ENCODE measurements around the gene SLC6A18.
"Not testable (repeated sequence)": the region's sequence is repeated elsewhere in the genome, so short reads cannot be mapped to it uniquely, and the experiment has no call there.

The SLC6A18 gene

DNA sequence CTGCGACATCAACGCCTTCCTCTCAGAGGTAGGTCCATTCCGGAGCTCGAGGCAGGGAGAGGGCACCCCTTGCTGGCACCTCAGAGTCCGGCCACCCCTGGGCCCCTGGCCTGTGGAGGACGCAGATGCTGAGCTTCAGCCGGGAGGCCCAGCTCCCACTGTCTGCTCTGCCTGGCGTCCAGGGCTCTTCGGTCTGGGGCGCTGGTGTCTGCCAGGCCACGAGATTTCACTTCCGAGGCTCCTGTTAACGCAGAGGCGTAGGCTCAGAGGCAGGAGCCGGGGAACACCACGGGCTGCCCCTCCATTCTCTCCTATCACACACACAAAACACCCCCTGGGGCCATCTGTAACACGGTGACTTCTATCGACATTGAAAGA lies 8.3 kb upstream of the SLC6A18 start:
- DNase-seq: no peak

DNA sequence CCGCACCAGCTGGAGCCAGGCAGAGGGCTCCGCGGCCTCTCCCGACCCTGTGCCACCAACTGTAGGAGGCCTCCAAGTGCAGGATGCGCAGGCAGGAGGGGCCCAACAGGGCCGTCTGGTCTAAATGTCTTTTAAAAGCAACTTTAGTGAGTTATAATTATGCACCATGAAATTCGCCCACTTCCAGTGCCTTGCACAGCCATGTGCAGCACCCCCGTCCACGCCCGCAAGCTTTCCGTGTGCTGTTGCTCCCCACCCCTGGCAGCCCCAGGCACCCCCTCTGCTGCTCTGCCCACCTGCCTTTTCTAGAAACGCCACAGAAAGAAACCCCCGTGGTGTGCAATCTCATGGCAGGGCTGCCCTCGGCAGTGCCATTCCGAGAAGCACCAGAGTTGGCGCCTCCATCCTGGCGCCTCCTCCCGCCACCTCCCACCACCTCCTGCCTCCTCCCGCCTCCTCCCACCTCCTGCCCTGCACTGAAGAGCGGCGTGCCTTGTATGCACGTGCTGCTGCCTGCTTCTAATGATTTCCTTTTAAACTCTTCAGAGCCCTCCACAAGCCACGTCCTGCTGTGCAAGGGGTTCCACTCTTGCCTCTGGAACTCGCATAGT lies 7.5 kb upstream of the SLC6A18 start:
- DNase-seq: no peak

DNA sequence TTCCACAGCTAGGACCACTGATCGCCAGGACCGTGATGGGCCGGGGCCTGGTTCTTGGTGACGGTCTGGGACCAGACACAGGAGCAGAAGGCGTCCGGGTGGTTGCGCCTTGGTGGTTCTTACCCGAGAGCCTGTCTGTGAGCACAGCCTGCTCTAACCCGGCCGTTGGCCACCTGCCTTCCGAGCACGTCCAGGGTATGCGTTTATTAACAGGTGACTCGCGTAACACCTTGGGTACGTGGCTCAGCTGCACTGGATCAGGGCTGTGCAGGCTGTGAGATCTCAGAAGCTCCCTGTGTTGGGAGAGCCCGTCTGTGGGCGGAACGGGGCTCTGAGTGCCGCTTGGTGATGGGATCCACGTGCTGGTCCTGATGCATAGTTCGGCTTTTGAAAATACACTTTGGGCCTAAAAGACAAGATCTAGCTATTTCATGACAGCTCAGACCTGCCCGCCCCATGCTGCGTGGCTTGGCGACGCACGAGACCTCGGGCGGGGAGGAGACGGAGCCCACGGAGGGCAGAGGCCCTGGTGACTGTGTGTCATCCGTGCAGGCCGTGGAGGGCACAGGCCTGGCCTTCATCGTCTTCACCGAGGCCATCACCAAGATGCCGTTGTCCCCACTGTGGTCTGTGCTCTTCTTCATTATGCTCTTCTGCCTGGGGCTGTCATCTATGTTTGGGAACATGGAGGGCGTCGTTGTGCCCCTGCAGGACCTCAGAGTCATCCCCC lies 6.7 kb upstream of the SLC6A18 start:
- no peak for DNase-seq

DNA sequence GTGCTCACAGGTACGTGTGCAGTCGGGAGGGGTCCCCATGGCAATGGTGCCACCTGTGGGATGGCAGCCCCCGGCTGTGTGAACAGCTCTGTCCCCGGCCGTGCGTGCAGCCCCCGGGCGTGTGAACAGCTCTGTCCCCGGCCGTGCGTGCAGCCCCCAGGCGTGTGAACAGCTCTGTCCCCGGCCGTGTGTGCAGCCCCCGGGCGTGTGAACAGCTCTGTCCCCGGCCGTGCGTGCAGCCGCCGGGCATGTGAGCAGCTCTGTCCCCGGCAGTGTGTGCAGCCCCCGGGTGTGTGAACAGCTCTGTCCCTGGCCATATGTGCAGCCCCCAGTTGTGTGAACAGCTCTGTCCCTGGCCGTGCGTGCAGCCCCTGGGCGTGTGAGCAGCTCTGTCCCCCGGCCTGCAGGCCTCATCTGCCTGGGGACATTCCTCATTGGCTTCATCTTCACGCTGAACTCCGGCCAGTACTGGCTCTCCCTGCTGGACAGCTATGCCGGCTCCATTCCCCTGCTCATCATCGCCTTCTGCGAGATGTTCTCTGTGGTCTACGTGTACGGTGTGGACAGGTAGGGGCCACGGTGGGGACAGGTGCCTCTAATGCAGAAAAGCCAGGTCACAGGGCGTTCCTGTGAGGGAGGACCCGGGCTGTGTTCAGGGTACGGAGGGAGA lies 5.9 kb upstream of the SLC6A18 start:
- no peak for DNase-seq

DNA sequence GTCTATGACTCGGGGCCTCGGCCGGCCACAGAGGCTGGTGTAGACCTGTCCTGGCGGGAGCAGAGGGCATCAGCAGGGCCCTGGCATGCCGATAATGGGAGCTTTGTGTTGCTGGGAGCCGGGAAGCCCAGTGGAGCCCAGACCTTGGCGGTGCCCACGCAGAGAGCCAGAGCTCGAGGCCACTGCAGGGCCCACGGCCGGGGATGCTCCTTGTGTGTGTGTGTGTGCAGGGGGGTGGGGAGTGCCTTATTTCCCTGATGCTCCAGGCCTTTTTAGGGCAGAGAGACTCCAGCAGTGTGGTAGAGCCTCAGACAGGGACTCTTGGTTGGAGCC lies 5.4 kb upstream of the SLC6A18 start:
- no peak for DNase-seq

DNA sequence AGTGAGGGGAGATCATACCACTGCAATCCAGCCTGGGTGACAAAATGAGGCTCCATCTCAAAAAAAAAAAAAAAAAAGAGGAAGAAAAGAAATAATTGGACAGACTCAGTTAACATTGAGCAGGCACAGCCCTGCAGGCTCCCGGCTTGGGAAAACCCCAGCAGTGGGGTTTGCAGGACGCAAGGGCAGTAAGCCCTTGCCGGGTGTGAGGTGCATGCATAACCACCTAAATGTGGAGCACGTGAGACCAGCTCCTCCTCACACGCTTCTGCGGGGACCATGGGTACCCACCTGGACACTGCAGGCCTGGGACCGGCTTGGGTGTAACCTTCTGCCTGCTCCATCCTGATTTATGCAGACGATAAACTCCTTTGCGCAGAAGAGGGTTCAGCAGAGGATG lies 4.8 kb upstream of the SLC6A18 start:
- DNase-seq: no peak

DNA sequence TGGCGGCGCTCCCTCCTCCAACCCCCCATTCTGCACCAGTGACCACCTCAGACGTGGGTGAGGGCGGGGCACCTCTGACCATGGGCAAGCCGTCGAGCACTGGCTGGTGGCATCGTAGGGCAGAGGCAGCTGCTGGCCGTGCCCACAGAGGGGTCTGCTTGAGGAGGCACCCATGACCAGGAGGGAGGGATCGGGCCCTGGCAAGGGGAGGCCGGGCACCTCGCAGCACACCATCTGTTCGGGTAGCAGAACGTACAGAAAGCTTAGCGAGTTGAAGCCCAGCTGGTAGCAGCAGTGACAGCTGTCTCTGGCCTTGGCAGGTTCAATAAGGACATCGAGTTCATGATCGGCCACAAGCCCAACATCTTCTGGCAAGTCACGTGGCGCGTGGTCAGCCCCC lies 4.3 kb upstream of the SLC6A18 start:
- DNase-seq: peak; percentile 30

DNA sequence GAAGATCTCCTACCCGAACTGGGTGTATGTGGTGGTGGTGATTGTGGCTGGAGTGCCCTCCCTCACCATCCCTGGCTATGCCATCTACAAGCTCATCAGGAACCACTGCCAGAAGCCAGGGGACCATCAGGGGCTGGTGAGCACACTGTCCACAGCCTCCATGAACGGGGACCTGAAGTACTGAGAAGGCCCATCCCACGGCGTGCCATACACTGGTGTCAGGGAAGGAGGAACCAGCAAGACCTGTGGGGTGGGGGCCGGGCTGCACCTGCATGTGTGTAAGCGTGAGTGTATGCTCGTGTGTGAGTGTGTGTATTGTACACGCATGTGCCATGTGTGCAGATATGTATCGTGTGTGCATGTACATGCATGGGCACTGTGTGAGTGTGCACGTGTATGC lies 3.5 kb upstream of the SLC6A18 start:
- no peak for DNase-seq

DNA sequence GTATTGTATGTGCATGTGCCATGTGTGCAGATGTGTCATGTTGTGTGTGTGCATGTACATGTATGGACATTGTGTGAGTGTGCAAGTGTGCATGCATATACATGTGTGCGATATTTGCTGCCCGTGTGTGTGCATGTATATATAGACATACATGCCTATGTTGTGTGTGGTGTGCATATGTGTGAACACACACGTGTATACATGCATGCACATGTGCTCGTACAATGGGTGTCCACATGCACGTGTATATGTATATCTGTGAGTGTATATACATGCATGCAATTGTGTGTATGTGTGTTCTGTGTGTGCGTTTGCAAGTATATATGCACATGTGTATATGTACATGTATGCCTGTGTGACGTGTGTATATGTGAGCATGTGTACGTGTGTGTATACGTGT lies 3.0 kb upstream of the SLC6A18 start:
- DNase-seq: no peak

DNA sequence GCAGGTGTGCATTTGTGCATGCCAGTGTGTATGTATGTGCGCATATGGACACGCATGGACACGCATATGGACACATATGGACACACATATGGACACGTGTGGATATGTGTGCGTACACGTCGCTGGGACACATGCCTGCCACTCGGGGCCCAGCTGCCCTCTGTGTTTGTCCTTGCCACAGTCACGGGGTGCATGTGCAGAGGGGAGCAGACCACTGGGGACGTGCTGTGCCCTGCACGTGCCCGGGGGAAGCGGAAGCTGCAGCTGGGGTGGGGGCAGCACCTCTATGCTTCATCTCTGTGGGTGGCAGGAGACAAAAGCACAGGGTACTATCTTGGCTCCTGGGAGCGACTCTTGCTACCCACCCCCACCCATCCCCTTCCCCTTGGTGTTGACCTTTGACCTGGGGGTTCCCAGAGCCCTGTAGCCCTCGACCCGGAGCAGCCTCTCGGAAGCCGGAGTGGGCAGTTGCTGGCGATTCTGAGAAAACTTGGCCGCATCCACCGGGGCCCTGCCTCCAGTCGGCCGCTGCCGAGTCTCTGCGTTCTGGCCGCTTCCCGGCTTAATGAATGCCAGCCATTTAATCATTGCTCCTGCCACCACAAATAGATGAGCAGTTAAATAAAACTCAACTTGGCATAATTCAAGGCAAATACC lies 2.4 kb upstream of the SLC6A18 start:
- DNase-seq: no peak

DNA sequence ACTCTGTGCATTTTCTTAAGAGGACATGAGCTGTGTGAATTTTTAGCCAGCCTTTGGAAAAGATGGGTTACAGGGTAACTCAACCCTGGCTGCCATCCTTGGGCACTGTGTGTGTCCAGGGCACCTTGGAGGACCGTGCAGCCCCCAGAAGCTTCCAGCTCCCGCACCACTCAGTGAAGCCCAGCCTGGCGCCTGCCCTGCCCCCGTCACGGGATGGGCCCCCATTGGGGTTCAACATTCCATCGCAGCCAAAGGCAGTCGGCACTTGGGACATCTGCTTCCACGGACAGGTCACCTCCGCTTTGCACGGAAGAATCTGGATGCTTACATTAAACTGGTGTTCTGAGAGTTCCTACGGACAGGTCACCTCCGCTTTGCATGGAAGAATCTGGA lies 1.9 kb upstream of the SLC6A18 start:
- DNase-seq: no peak

DNA sequence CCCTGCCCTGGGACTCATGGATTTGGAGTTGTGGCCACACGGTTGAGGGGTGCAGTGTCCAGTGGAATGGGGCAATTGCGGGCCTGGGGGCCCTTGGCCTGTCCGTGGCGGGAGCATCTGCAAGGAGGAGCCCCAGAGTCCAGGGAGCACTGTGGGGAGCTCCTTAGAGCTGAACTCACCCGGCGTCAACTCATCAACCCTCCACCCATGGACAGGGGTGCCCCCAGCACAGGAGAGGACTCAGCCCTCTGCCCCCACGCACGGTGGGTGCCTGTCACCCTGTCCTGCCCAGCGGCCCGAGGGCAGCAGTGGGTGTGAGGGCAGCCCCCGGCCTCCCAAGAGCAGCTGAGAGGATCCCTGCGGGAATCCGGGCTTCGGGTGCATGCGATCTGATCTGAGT lies 550 bp upstream of the SLC6A18 start:
- DNase-seq: no peak

DNA sequence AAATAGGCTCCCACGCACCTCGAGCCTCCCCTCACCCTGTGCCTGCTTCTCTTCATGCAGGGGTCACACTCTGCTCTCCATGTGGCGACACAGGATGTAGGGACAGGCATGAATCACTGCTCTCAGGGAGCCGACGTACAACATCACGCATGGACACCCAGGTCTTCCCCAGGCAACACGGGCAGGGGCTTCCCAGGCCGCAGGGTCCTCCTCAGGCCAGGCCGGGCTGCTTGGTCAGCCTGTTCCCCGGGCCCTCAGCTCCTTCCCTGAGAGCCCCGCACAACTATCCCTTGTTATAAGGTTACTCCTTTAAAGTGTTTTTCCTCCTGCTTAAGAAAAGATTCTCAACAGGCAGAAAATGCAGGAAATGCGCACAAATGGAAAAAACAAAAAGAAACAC lies 1.1 kb downstream of the SLC6A18 start:
- DNase-seq: no peak

DNA sequence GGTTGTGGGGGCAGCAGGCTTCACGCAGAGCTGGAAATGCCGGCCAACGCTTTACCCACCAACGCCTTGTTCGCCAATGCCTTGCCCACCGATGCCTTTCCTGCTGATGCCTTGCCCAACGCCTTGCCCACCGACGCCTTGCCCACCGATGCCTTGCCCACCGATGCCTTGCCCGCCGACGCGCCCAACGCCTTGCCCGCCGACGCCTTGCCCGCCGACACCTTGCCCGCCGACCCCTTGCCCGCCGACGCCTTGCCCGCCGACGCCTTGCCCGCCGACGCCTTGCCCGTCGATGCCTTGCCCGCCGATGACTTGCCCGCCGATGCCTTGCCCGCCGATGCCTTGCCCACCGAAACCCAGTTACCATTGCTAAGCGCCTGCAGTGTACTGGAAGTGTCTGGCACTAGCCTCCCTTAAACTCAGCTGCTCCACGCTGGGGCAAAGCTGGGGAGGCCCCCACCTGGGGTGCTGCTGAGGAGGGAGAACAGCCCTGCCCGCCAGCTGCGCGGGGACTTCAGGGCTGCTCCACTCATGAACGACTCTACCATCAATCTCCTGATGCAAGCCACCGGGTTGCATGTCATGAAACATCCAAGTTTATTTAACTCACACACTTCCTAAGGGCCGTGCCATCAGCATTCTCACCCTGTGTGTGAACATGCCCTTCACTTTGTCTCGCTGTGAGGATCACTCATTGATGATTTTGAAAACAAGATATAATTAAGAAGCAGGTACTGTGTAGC lies 1.8 kb downstream of the SLC6A18 start:
- DNase-seq: no peak

DNA sequence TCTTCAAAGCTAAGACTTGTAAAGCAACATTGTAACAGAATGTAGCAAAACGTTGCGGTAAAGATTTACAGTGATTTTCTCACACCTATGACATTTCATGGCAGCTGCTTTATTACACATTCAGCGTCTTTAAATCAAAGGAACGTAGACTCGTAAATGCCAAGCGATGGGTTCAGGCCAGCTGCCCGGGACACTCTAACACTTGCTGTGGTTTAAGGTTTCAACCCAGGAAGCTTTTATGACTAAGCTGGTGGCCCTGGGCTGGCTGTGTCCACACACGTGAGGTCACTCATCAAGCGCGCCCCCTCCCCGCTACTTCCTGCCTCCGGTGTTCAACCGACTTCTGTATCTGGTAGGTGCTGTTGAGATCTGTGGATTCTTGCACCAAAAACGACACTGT lies 2.5 kb downstream of the SLC6A18 start:
- no peak for DNase-seq

DNA sequence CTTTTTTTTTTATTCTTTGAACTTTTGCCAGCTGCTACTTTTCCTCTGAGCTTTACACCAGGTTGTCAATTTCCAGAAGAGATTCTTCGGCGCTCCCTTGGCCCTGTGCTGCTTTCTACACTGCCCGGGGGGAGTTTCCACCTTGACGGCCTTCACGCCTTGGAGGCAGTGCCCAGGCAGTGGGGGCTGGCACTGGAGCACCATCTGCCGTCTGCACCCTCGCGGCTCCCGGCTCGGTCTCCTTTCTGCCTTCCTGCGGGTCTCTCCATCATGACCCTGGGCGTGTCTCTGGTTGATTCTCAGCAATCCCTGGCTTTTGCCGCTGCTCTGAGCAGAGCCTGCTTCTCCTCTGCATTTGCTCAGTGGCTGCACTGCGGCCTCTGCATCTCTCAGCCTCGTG lies 2.9 kb downstream of the SLC6A18 start:
- peak; percentile 78 for DNase-seq

DNA sequence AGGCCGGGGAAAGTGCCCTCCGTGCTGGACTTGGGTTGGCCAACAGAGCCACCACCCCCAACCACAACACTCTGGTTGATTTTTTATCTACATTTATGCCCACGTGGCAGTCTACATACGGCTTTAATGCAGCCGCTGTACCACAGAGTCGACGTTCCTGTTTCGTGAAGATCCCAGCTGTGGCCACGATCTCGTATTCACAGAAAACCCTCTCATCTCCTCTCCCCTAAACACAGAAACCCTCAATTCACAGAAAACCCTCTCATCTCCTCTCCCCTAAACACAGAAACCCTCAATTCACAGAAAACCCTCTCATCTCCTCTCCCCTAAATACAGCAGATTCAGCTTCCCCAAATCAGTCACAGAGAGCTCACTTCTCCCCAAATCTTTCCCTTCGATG lies 3.8 kb downstream of the SLC6A18 start:
- not testable (repeated sequence) for DNase-seq

DNA sequence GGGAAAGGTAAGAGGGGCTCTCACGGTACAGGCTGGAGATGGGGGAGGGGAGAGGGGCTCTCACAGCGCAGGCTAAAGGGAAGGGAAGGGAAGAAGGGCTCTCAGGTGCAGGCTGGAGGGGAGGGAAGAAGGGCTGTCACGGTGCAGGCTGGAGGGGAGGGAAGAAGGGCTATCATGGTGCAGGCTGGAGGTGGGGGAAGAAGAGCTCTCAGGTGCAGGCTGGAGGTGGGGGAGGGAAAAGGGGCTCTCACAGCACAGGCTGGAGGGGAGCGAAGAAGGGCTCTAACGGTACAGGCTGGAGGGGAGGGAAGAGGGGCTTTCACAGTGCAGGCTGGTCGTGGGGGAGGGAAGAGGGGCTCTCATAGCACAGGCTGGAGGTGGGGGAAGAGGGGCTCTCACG lies 4.6 kb downstream of the SLC6A18 start:
- DNase-seq: no peak

DNA sequence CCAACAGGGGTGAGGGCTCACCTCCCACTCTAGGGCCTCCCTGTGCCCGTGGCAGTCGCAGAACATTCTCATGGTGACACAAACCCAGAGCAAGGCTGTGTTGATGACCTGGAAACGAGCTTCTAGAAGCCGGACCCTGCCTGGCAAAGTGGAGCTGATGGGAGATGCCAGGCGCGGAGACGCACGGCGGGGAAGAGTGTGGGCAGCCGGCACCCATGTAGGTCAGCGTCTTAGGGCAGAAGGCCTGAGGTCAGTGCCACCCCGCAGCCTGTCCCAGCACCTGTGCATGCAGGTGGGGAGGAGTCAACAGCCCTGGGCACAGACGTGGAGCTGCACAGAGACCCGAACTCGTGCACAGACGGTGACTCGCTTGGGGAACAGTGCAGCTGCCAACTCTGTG lies 5.4 kb downstream of the SLC6A18 start:
- DNase-seq: no peak

DNA sequence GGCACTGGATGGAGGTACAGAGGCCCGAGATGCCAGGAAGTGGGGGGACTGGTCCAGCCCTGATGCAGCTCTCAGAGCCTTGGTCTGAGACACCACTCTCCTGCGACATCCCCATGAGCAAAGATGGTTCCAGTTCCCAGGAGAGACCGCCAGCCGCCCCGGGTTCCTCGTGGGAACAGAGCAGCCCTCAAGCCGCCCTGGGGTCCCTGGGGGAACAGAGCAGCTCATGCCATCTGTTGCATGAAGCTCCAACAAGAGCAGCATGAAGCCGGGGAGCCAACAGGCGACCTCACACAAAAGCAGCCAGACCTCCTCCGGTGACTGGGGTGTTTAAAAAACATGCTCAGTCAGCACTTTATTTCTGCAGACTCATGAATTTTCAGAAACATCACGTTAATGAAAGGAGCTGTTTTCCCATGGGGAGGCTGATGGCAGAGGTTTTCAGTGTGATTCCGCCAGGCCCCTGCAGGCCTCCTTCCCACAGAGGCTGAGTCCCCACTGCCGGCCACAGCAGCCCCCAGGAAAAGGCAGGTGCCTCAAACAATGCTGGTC lies 6.2 kb downstream of the SLC6A18 start:
- peak; percentile 84 for DNase-seq

DNA sequence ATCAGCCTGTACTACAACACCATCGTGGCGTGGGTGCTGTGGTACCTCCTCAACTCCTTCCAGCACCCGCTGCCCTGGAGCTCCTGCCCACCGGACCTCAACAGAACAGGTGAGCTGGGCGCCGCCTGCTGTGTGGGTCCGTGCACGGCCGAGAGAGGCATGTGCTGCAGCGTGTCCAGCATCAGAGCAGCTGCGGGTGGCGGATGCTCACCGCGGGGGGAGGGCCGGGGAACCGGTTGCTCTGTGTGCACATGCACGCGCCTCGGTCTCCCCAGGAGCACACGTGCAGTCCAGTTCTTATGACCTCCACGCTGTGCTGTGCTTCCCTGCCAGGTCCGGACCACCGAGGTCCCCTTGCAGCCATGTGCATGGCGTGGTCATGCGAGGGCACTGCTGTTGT lies 7.6 kb downstream of the SLC6A18 start:
- DNase-seq: no peak

DNA sequence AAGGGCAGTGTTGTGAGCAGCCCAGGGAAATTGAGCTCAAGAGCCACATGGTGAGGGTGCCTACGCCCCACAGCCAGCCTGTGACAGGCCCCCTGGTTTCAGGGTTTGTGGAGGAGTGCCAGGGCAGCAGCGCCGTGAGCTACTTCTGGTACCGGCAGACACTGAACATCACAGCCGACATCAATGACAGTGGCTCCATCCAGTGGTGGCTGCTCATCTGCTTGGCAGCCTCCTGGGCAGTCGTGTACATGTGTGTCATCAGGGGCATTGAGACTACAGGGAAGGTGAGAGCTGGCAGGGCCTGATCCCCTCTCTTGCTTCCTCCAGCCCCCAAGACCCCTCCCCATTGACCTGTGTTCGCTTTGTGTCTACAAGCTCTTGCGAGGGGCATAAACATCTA lies 10.2 kb downstream of the SLC6A18 start:
- no peak for DNase-seq

DNA sequence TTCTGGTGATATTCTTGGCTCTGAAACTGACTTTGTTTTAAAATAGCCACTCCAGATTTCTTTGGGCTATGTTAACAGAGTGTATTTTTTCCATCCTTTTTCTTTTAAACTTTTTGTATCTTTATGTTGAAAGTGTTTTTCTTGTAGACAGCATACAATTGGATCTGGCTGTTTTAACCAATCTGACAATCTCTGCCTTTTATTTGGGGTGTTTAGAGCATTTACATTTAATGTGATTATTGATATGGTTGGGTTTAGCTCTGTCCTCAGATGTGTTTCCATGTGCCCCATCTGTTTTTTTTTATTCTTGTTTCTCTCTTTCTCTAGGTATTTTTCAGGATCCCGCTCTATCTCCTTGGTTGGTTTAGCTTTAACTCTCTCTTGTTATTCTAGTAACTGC lies 10.7 kb downstream of the SLC6A18 start:
- DNase-seq: no peak
